A549 (cell line): Measurements from ENCODE around the gene CA10. TPM values are rescaled to one million over a fixed set of nuclear protein-coding genes. Genes with fewer than 3 reads are reported as not detected.

Source experiments
- ATAC-seq, 2 experiments: fragments of 200-7000 bp in 1 of 2; fragments of >200 bp in 1 of 2; cut with Nextera tagmentation in 1 of 2; cut with Tn5 transposase in 1 of 2; 3 replicates each; pipeline versions ENCODE4 v1.8.0 to v1.9.1; 2018 to 2020; ENCODE audit warnings: mild to moderate bottlenecking in 1 of 2, moderate library complexity in 1 of 2
- CTCF ChIA-PET: fragments of 300-600 bp; sonication (Branson Sonifier 250); formaldehyde crosslinking; extraction: SDS; loops from one replicate; lab custom pipeline; 2021; ENCODE audit warnings: antibody characterized with exemption, inconsistent platforms; lab: Yijun Ruan, JAX
- POLR2A ChIA-PET: fragments of 350-600 bp; formaldehyde crosslinking; extraction: SDS; loops from one replicate; lab custom pipeline; 2021; ENCODE audit warnings: antibody characterized with exemption, inconsistent platforms; lab: Yijun Ruan, JAX
- DNase-seq, 2 experiments: peaks; one replicate each; pipeline versions ENCODE4 v3.0.0 to v3.0.0-alpha.2; 2011 to 2016; ENCODE audit warnings: low read depth in 1 of 2, low spot score in 1 of 2
- FAIRE-seq: peaks from 2 replicates; lab custom pipeline; 2011; peaks lifted over from hg19 to GRCh38; lab: Jason Lieb, UNC
- H3K27ac ChIP-seq, 2 experiments: fragments of >200 bp; sonication (Bioruptor Twin); formaldehyde crosslinking; 3 replicates each; pipeline ENCODE4 v1.5.1; 2016 to 2017
- H3K4me1 ChIP-seq: fragments of >200 bp; sonication (Bioruptor Twin); formaldehyde crosslinking; 3 replicates; pipeline ENCODE4 v1.6.1; 2016
- H3K4me2 ChIP-seq: fragments of >200 bp; sonication (Bioruptor Twin); formaldehyde crosslinking; 3 replicates; pipeline ENCODE4 v1.6.1; 2016
- H3K4me3 ChIP-seq: fragments of >200 bp; sonication (Bioruptor Twin); formaldehyde crosslinking; 3 replicates; pipeline ENCODE4 v1.5.1; 2016
- H3K9me3 ChIP-seq: fragments of >200 bp; sonication (Bioruptor Twin); formaldehyde crosslinking; 3 replicates; pipeline ENCODE4 v1.6.1; 2016
- CBX2 ChIP-seq: fragments of 200-600 bp; sonication (generic); IDR thresholded peaks from 2 replicates; pipeline ENCODE4 v1.6.1; 2016; ENCODE audit warnings: low read depth, mild to moderate bottlenecking, borderline replicate concordance
- CHD2 ChIP-seq: fragments of 150-350 bp; IDR thresholded peaks from 2 replicates; pipeline ENCODE4 v1.6.1; 2014; ENCODE audit warnings: low read length; ENCODE audit not compliant: partially characterized antibody
- EP300 ChIP-seq, 2 experiments: fragments of >200 bp; sonication (Bioruptor Twin); formaldehyde crosslinking; IDR thresholded peaks; 2 replicates in 1 of 2; 3 replicates in 1 of 2; pipeline ENCODE4 v1.6.1; 2016 to 2017
- ESRRA ChIP-seq: fragments of 150-350 bp; IDR thresholded peaks from 2 replicates; pipeline ENCODE4 v1.6.1; 2014; ENCODE audit warnings: mild to moderate bottlenecking, low read length, borderline replicate concordance
- FOXS1 ChIP-seq: fragments of 250-450 bp; sonication (Bioruptor Pico); IDR thresholded peaks from 2 replicates; pipeline ENCODE4 v1.5.0; 2020; ENCODE audit warnings: mild to moderate bottlenecking, moderate library complexity
- GATA3 ChIP-seq: IDR thresholded peaks from 2 replicates; pipeline ENCODE4 v1.6.1; 2012; ENCODE audit warnings: borderline replicate concordance
- HEYL ChIP-seq: fragments of 250-450 bp; sonication (Bioruptor Pico); IDR thresholded peaks from 2 replicates; pipeline ENCODE4 v1.8.0; 2021; ENCODE audit warnings: mild to moderate bottlenecking, moderate library complexity
- HOXA7 ChIP-seq: fragments of 250-450 bp; sonication (Bioruptor Pico); IDR thresholded peaks from 2 replicates; pipeline ENCODE4 v1.5.0; 2020; ENCODE audit warnings: mild to moderate bottlenecking, moderate library complexity
- HOXB13 ChIP-seq: fragments of 250-450 bp; sonication (Bioruptor Pico); IDR thresholded peaks from 2 replicates; pipeline ENCODE4 v1.5.0; 2020; ENCODE audit warnings: low read depth, mild to moderate bottlenecking, moderate library complexity
- HOXB5 ChIP-seq: fragments of 250-450 bp; sonication (Bioruptor Pico); IDR thresholded peaks from 2 replicates; pipeline ENCODE4 v1.5.0; 2020; ENCODE audit warnings: mild to moderate bottlenecking, moderate library complexity
- KDM1A ChIP-seq: fragments of 200-600 bp; sonication (generic); IDR thresholded peaks from 2 replicates; pipeline ENCODE4 v1.6.1; 2016; ENCODE audit warnings: low read depth, mild to moderate bottlenecking
- KDM5A ChIP-seq: fragments of 200-600 bp; sonication (generic); IDR thresholded peaks from 2 replicates; pipeline ENCODE4 v1.6.1; 2016; ENCODE audit warnings: antibody characterized with exemption, mild to moderate bottlenecking
- PHF8 ChIP-seq: fragments of 200-600 bp; sonication (generic); IDR thresholded peaks from 2 replicates; pipeline ENCODE4 v1.6.1; 2016; ENCODE audit warnings: low read depth, mild to moderate bottlenecking, antibody characterized with exemption, moderate library complexity, borderline replicate concordance
- POLR2A ChIP-seq: IDR thresholded peaks from 2 replicates; pipeline ENCODE4 v1.6.1; 2012; ENCODE audit warnings: mild to moderate bottlenecking, low read length
- POLR2AphosphoS2 ChIP-seq: conservative IDR thresholded peaks from 2 replicates; pipeline ENCODE4 v1.6.1; 2012; ENCODE audit warnings: low read length, improper control_type of control experiment, inconsistent platforms
- RAD21 ChIP-seq, 2 experiments: fragments of >200 bp in 1 of 2; sonication (Bioruptor Twin) in 1 of 2; formaldehyde crosslinking in 1 of 2; IDR thresholded peaks in 1 of 2; conservative IDR thresholded peaks in 1 of 2; 2 replicates in 1 of 2; 3 replicates in 1 of 2; pipeline ENCODE4 v1.6.1; 2012 to 2018; ENCODE audit warnings: inconsistent platforms in 1 of 2
- RCOR1 ChIP-seq: fragments of 150-350 bp; IDR thresholded peaks from 2 replicates; pipeline ENCODE4 v1.6.1; 2014; ENCODE audit warnings: antibody characterized with exemption, low read length, low read depth
- RFX5 ChIP-seq: fragments of 450-650 bp; IDR thresholded peaks from 2 replicates; pipeline ENCODE4 v1.7.1; 2014; ENCODE audit warnings: antibody characterized with exemption, mild to moderate bottlenecking, moderate library complexity
- RNF2 ChIP-seq: fragments of 200-600 bp; sonication (generic); IDR thresholded peaks from 2 replicates; pipeline ENCODE4 v1.6.1; 2016; ENCODE audit warnings: low read depth, mild to moderate bottlenecking, antibody characterized with exemption, moderate library complexity, borderline replicate concordance
- SREBF2 ChIP-seq: fragments of 450-650 bp; IDR thresholded peaks from 2 replicates; pipeline ENCODE4 v1.6.1; 2014; ENCODE audit warnings: mild to moderate bottlenecking, moderate library complexity
- ZSCAN20 ChIP-seq: fragments of 250-450 bp; sonication (Bioruptor Pico); IDR thresholded peaks from 2 replicates; pipeline ENCODE4 v1.8.0; 2022; ENCODE audit warnings: mild to moderate bottlenecking, moderate library complexity
- WGBS: methylation state at CpG from one replicate; pipeline ENCODE4 v1.1.6; 2017; ENCODE audit errors: missing lambda C conversion rate; 5-methylcytosine and 5-hydroxymethylcytosine counted together
- polyA plus RNA-seq, 4 experiments: library from polyadenylated mRNA; depleted of rRNA in 3 of 4; stranded (reverse); fragments of >200 nt; fragmentation: RNase III in 1 of 4; extraction: RNeasy Plus Mini Kit Qiagen cat#74134 plus additional on column Dnase treatment in 1 of 4; gene quantifications; 2 replicates in 3 of 4; 3 replicates in 1 of 4; pipeline ENCODE4 v1.2.3, GENCODE V29; 2011 to 2017
- TF ChIP-seq, protein P1 (sequence below): fragments of 200-600 bp; sonication (generic); IDR thresholded peaks from 2 replicates; pipeline ENCODE4 v1.6.1; 2016; ENCODE audit warnings: antibody characterized with exemption, mild to moderate bottlenecking, moderate library complexity
- TF ChIP-seq, protein P2 (sequence below): fragments of >200 bp; sonication (Bioruptor Twin); formaldehyde crosslinking; IDR thresholded peaks from 3 replicates; pipeline ENCODE4 v1.6.1; 2016
- TF ChIP-seq, protein P3 (sequence below): fragments of >200 bp; sonication (Bioruptor Twin); formaldehyde crosslinking; IDR thresholded peaks from 3 replicates; pipeline ENCODE4 v1.5.1; 2016
- TF ChIP-seq, protein P4 (sequence below): IDR thresholded peaks from 2 replicates; pipeline ENCODE4 v1.6.1; 2012; ENCODE audit warnings: low read depth, borderline replicate concordance
- TF ChIP-seq, protein P5 (sequence below): fragments of 150-350 bp; IDR thresholded peaks from 2 replicates; pipeline ENCODE4 v1.6.1; 2014; ENCODE audit warnings: low read depth, mild to moderate bottlenecking, low read length

CA10 gene
- polyA plus RNA-seq, 2 of the 4 experiments (the other 2 are of a cell fraction): not detected

DNA sequence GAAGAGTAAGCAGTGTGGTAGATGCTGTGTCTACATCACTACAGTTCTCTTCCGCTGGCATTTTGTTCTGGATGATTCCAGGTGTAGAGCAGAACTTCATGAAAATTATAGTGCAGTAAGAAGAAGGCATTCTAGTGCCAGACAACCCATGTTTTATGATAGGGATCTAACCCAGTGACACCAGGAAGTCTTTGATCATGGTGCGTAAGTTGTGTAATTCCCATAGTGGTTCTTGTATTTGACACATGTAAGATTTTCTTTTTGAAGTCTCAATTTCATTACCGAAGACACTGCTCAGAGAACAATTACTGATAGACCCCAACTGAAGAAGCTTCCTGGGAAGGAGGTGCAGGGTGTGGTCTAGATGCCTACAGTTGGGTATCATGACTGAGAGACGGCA lies 356.9 kb downstream of the CA10 start (continued):
- TF ChIP-seq, protein P1, sequence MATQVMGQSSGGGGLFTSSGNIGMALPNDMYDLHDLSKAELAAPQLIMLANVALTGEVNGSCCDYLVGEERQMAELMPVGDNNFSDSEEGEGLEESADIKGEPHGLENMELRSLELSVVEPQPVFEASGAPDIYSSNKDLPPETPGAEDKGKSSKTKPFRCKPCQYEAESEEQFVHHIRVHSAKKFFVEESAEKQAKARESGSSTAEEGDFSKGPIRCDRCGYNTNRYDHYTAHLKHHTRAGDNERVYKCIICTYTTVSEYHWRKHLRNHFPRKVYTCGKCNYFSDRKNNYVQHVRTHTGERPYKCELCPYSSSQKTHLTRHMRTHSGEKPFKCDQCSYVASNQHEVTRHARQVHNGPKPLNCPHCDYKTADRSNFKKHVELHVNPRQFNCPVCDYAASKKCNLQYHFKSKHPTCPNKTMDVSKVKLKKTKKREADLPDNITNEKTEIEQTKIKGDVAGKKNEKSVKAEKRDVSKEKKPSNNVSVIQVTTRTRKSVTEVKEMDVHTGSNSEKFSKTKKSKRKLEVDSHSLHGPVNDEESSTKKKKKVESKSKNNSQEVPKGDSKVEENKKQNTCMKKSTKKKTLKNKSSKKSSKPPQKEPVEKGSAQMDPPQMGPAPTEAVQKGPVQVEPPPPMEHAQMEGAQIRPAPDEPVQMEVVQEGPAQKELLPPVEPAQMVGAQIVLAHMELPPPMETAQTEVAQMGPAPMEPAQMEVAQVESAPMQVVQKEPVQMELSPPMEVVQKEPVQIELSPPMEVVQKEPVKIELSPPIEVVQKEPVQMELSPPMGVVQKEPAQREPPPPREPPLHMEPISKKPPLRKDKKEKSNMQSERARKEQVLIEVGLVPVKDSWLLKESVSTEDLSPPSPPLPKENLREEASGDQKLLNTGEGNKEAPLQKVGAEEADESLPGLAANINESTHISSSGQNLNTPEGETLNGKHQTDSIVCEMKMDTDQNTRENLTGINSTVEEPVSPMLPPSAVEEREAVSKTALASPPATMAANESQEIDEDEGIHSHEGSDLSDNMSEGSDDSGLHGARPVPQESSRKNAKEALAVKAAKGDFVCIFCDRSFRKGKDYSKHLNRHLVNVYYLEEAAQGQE: no peak
- TF ChIP-seq, protein P2, sequence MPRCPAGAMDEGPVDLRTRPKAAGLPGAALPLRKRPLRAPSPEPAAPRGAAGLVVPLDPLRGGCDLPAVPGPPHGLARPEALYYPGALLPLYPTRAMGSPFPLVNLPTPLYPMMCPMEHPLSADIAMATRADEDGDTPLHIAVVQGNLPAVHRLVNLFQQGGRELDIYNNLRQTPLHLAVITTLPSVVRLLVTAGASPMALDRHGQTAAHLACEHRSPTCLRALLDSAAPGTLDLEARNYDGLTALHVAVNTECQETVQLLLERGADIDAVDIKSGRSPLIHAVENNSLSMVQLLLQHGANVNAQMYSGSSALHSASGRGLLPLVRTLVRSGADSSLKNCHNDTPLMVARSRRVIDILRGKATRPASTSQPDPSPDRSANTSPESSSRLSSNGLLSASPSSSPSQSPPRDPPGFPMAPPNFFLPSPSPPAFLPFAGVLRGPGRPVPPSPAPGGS: no peak
- TF ChIP-seq, protein P3, sequence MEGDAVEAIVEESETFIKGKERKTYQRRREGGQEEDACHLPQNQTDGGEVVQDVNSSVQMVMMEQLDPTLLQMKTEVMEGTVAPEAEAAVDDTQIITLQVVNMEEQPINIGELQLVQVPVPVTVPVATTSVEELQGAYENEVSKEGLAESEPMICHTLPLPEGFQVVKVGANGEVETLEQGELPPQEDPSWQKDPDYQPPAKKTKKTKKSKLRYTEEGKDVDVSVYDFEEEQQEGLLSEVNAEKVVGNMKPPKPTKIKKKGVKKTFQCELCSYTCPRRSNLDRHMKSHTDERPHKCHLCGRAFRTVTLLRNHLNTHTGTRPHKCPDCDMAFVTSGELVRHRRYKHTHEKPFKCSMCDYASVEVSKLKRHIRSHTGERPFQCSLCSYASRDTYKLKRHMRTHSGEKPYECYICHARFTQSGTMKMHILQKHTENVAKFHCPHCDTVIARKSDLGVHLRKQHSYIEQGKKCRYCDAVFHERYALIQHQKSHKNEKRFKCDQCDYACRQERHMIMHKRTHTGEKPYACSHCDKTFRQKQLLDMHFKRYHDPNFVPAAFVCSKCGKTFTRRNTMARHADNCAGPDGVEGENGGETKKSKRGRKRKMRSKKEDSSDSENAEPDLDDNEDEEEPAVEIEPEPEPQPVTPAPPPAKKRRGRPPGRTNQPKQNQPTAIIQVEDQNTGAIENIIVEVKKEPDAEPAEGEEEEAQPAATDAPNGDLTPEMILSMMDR: no peak
- TF ChIP-seq POLR2A (no peak), HEYL (CRISPR knock-in tag) (no peak), GATA3 (no peak)

DNA sequence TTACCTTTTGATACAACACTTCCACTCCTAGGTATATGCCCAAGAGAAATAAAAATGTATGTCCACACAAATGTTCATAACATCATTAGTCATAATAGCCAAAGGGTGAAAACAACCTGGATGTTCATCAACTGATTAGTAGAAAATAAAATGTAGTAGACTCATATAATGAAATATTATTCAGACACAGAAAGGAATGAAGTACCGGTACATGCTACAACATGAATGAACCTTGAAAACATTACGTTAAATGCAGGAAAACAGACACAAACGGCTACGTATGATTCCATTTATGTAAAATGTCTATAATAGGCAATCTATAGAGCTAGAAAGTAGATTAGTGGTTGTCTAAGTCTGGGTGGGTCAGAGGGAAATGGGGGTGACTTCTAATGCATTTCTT lies 358.5 kb downstream of the CA10 start:
- no peak for FAIRE-seq
- no peak for DNase-seq
- TF ChIP-seq HOXA7 (CRISPR knock-in tag) (no peak), RAD21 (conservative IDR thresholded peaks at IDR 0.05 in 1 of 2, IDR thresholded peaks at IDR 0.05 in 1 of 2) (no peak), ZSCAN20 (CRISPR knock-in tag) (no peak), RCOR1 (no peak), CHD2 (no peak), RNF2 (no peak), PHF8 (no peak)
- TF ChIP-seq, protein P4, sequence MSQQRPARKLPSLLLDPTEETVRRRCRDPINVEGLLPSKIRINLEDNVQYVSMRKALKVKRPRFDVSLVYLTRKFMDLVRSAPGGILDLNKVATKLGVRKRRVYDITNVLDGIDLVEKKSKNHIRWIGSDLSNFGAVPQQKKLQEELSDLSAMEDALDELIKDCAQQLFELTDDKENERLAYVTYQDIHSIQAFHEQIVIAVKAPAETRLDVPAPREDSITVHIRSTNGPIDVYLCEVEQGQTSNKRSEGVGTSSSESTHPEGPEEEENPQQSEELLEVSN: no peak
- TF ChIP-seq, protein P5, sequence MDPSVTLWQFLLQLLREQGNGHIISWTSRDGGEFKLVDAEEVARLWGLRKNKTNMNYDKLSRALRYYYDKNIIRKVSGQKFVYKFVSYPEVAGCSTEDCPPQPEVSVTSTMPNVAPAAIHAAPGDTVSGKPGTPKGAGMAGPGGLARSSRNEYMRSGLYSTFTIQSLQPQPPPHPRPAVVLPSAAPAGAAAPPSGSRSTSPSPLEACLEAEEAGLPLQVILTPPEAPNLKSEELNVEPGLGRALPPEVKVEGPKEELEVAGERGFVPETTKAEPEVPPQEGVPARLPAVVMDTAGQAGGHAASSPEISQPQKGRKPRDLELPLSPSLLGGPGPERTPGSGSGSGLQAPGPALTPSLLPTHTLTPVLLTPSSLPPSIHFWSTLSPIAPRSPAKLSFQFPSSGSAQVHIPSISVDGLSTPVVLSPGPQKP: no peak
- TF ChIP-seq, all 56 proteins: peak for 0
- 4% methylated on average over 4 of the region's 4 CpGs for WGBS
- ChIA-PET POLR2A (no interaction called here), CTCF (no interaction called here)
- Histone ChIP-seq H3K4me2 (no peak overlapping the region), H3K4me3 (no peak overlapping the region), H3K27ac (no peak overlapping the region), H3K4me1 (no peaks in the 10 kb centered on the region), H3K9me3 (no peaks in the 10 kb centered on the region)
- ATAC-seq: no peak

DNA sequence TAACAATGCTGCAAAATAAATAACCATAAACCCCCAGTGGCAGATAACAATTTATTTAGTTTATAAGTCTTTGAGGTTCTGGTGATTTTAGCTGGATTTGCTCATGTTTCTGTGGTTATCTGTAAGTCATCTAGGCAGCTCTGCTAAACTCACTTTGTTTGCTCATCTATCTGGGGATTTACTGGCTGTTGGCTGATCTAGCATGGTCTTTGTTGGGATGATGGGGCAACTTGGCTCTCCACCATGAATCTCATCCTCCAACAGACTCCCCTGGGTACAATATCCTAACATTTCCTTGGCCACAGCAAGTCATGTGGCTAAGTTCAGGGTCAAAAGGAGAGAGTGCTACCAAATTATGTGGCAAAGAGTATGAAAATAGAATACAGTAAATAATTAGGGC lies 359.3 kb downstream of the CA10 start:
- Histone ChIP-seq H3K4me1 (no peaks in the 10 kb centered on the region), H3K27ac (no peak overlapping the region), H3K4me3 (no peak overlapping the region), H3K4me2 (no peak overlapping the region), H3K9me3 (no peaks in the 10 kb centered on the region)
- DNase-seq (no peak), FAIRE-seq (no peak), ATAC-seq (no peak)
- CTCF ChIA-PET: no interaction called here
- POLR2A ChIA-PET: no interaction called here
- TF ChIP-seq CBX2: no peak
- no peak for TF ChIP-seq HOXA7 (CRISPR knock-in tag)
- no peak for TF ChIP-seq RNF2
- no peak for TF ChIP-seq RAD21 (conservative IDR thresholded peaks at IDR 0.05 in 1 of 2, IDR thresholded peaks at IDR 0.05 in 1 of 2)
- TF ChIP-seq HOXB13 (CRISPR knock-in tag): no peak
- no peak for TF ChIP-seq KDM5A
- TF ChIP-seq RFX5: no peak
- TF ChIP-seq ESRRA: no peak
- no peak for TF ChIP-seq KDM1A
- no peak for TF ChIP-seq EP300 (IDR thresholded peaks at IDR 0.05)
- no peak for TF ChIP-seq POLR2AphosphoS2
- no peak for TF ChIP-seq HEYL (CRISPR knock-in tag)
- TF ChIP-seq FOXS1 (CRISPR knock-in tag): no peak
- TF ChIP-seq, protein P4: no peak
- no peak for TF ChIP-seq HOXB5 (CRISPR knock-in tag)
- TF ChIP-seq SREBF2: no peak
